SU-DHL-6 (cell line): ENCODE data around the gene RNF225.

Source experiments
- H2AFZ ChIP-seq: fragments of 200-600 bp; sonication (generic); 2 replicates; pipeline ENCODE4 v1.6.1; 2014; ENCODE audit warnings: low read depth, mild to moderate bottlenecking, moderate library complexity, mixed read lengths, antibody characterized with exemption, low read length; ENCODE audit not compliant: severe bottlenecking
- H3F3A ChIP-seq: fragments of 200-600 bp; shearing (Covaris generic); 2 replicates; pipeline ENCODE4 v1.6.0; 2016; ENCODE audit warnings: antibody characterized with exemption, mild to moderate bottlenecking; ENCODE audit not compliant: insufficient read depth
- H3K27ac ChIP-seq: fragments of 200-600 bp; sonication (generic); 2 replicates; pipeline ENCODE4 v1.5.1; 2016; ENCODE audit warnings: low read depth, mild to moderate bottlenecking, low read length, moderate library complexity, mixed read lengths
- H3K27me3 ChIP-seq: fragments of 200-600 bp; sonication (generic), shearing (Covaris generic); 2 replicates; pipeline ENCODE4 v1.6.0; 2014; ENCODE audit warnings: mild to moderate bottlenecking, low read length
- H3K36me3 ChIP-seq: fragments of 200-600 bp; sonication (generic); 2 replicates; pipeline ENCODE4 v1.6.1; 2014; ENCODE audit warnings: mild to moderate bottlenecking, low read length, mixed read lengths
- H3K4me2 ChIP-seq: fragments of 300-600, 200-600 bp; shearing (Covaris generic), sonication (generic); 2 replicates; pipeline ENCODE4 v1.6.0; 2014; ENCODE audit warnings: low read length, low read depth, mild to moderate bottlenecking; ENCODE audit not compliant: poor library complexity, severe bottlenecking
- H3K4me3 ChIP-seq: fragments of 200-600 bp; sonication (generic); 2 replicates; pipeline ENCODE4 v1.5.1; 2014; ENCODE audit warnings: antibody characterized with exemption, low read length, mild to moderate bottlenecking, mixed read lengths; ENCODE audit not compliant: insufficient read depth, poor library complexity, severe bottlenecking
- H3K79me2 ChIP-seq: fragments of 200-600 bp; sonication (generic); 2 replicates; pipeline ENCODE4 v1.6.1; 2014; ENCODE audit warnings: mild to moderate bottlenecking, low read length, moderate library complexity; ENCODE audit not compliant: insufficient read depth
- H3K9ac ChIP-seq: fragments of 200-600 bp; sonication (generic); 2 replicates; pipeline ENCODE4 v1.7.0; 2014; ENCODE audit warnings: mild to moderate bottlenecking, low read length
- H3K9me2 ChIP-seq: fragments of 200-600 bp; sonication (generic); replicated peaks from 2 replicates; pipeline ENCODE4 v1.6.1; 2014; ENCODE audit warnings: low read length; ENCODE audit not compliant: insufficient read depth
- H3K9me3 ChIP-seq: fragments of 200-600 bp; sonication (generic); 2 replicates; pipeline ENCODE4 v1.6.1; 2014; ENCODE audit warnings: low read length, mixed read lengths; ENCODE audit not compliant: insufficient read depth
- H4K20me1 ChIP-seq: fragments of 200-600 bp; sonication (generic); 2 replicates; pipeline ENCODE4 v1.6.1; 2014; ENCODE audit warnings: low read depth, mild to moderate bottlenecking, antibody characterized with exemption, low read length, moderate library complexity, mixed read lengths
- EZH2phosphoT487 ChIP-seq: fragments of 200-600 bp; sonication (generic), shearing (Covaris generic); conservative IDR thresholded peaks from 2 replicates; pipeline ENCODE4 v1.6.1; 2018; ENCODE audit warnings: mild to moderate bottlenecking, antibody characterized with exemption, low read length, moderate library complexity, mixed read lengths
- TF ChIP-seq, protein P1 (sequence below): fragments of 200-600 bp; sonication (generic); IDR thresholded peaks from one replicate; pipeline ENCODE4 v1.5.1; 2017; ENCODE audit warnings: antibody characterized with exemption, mild to moderate bottlenecking, low read length, moderate library complexity; ENCODE audit not compliant: insufficient read depth, poor library complexity, severe bottlenecking

The RNF225 gene

DNA sequence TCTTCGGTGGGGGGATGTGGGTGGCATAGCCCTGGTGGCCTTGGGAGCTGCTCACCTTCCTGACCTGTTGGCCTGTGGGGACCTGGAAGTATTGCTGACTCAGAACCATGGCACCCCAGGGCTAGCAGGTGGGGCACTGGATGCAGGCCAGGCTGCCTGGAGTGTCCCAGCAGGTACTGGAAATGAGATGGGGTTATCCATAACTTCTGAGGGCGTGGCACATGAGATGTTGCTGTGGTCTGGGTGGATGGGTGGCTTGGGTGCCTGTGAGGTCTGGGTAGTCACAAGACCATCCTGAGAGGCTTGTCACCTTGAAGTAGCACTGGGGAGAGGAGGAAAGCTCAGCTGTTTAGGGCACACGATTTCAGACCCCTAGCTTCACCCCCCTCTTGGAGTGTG lies 636 bp upstream of the RNF225 start:
- H3K9ac ChIP-seq = no peak overlapping the region
- no peaks in the 10 kb centered on the region for H3K9me3 ChIP-seq
- H3K36me3 ChIP-seq = peaks cover 11% of the 10 kb centered on the region; the same call in 1 of the 2 replicates
- no peak overlapping the region for H3K27ac ChIP-seq
- no peaks in the 10 kb centered on the region for H3K27me3 ChIP-seq
- no peak overlapping the region for H2AFZ ChIP-seq
- H3K4me3 ChIP-seq = no peak overlapping the region
- no peak overlapping the region for H3K4me2 ChIP-seq
- H3F3A ChIP-seq = peaks cover 5% of the 10 kb centered on the region; the same call in 1 of the 2 replicates
- peaks cover 18% of the 10 kb centered on the region for H3K79me2 ChIP-seq
- peaks cover 18% of the 10 kb centered on the region; the same call in 1 of the 2 replicates for H4K20me1 ChIP-seq
- TF ChIP-seq, protein P1, sequence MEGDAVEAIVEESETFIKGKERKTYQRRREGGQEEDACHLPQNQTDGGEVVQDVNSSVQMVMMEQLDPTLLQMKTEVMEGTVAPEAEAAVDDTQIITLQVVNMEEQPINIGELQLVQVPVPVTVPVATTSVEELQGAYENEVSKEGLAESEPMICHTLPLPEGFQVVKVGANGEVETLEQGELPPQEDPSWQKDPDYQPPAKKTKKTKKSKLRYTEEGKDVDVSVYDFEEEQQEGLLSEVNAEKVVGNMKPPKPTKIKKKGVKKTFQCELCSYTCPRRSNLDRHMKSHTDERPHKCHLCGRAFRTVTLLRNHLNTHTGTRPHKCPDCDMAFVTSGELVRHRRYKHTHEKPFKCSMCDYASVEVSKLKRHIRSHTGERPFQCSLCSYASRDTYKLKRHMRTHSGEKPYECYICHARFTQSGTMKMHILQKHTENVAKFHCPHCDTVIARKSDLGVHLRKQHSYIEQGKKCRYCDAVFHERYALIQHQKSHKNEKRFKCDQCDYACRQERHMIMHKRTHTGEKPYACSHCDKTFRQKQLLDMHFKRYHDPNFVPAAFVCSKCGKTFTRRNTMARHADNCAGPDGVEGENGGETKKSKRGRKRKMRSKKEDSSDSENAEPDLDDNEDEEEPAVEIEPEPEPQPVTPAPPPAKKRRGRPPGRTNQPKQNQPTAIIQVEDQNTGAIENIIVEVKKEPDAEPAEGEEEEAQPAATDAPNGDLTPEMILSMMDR = no peak
- no peak for TF ChIP-seq EZH2phosphoT487
- H3K9me2 ChIP-seq = no peaks in the 10 kb centered on the region

DNA sequence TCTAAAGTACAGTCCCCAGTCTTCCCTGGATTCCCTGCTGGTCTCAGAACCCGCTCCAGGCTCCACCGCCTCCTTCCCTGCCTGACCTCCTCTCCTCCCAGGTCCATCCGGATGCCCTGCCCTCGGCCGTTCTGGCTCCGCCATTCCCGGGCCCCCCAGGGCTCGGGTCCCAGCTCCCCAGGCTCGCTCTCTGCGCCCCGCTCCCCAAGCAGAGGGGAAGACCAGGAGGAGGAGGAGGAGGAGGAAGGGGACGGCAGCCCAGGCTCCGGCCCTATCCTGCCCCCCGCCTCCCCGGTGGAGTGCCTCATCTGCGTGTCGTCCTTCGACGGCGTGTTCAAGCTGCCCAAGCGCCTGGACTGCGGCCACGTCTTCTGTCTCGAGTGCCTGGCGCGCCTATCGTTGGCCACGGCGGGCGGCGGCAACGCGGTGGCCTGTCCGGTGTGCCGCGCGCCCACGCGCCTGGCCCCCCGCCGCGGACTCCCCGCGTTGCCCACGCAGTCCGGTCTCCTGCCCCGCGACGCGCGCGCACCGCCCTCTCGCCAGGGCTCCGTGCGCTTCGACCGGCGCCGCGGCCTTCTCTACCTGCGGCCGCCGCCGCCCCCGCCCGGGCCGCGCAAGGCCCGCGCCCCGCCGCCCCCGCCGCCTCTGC lies 647 bp downstream of the RNF225 start:
- Histone ChIP-seq H3F3A (peaks cover 5% of the 10 kb centered on the region; the same call in 1 of the 2 replicates), H3K4me2 (no peak overlapping the region), H3K79me2 (peaks cover 6% of the 10 kb centered on the region), H3K9ac (no peak overlapping the region), H3K4me3 (no peak overlapping the region), H3K27me3 (no peaks in the 10 kb centered on the region), H3K9me2 (no peaks in the 10 kb centered on the region), H2AFZ (no peak overlapping the region), H3K36me3 (0 out of 2 replicates have a peak, but pooled peaks cover 6% of the 10 kb centered on the region), H4K20me1 (peaks cover 13% of the 10 kb centered on the region; the same call in 1 of the 2 replicates), H3K9me3 (no peaks in the 10 kb centered on the region), H3K27ac (no peak overlapping the region)
- TF ChIP-seq, protein P1 = no peak
- no peak for TF ChIP-seq EZH2phosphoT487

DNA sequence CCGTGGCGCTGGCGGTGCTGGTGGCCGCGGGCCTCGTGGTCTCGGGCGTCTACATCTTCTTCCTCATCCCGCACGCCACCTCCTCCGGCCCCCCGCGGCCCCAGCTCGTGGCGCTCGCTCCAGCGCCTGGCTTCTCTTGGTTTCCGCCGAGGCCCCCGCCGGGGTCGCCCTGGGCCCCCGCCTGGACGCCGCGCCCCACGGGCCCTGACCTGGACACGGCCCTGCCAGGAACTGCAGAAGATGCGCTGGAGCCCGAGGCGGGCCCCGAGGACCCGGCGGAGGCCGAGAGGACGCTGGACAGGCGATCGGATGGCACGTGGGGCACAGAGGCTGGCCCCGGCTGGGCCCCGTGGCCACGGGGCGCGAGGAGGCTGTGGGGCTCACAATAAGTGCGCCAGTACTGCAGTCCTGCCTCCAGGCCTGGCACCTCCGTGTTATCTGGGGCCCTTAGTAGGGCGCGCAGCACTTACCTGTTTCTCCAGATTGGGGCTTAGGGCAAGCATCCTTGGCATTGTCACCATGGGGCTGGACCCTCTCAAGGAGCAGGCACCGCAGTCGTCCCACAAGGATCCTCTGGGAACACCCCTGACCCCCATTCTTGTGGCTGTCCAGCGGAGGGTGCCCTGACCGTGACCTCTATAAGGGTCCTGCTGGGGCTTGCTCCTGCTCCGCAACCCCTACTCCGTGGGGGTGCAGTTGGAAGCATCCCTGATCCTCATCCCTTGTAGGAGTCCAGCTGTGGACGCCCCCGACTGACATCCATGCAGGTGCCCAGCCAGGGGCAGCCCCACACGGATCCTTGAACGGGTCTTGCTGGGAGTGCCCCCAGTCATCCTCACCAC lies 1.5 kb downstream of the RNF225 start:
- Histone ChIP-seq H4K20me1 (peaks cover 13% of the 10 kb centered on the region; the same call in 1 of the 2 replicates), H3F3A (peaks cover 5% of the 10 kb centered on the region; the same call in 1 of the 2 replicates), H2AFZ (no peak overlapping the region), H3K4me2 (no peak overlapping the region), H3K9me3 (no peaks in the 10 kb centered on the region), H3K9me2 (no peaks in the 10 kb centered on the region), H3K9ac (no peak overlapping the region), H3K36me3 (0 out of 2 replicates have a peak, but pooled peaks cover 6% of the 10 kb centered on the region), H3K27me3 (no peaks in the 10 kb centered on the region), H3K79me2 (no peaks in the 10 kb centered on the region; the same call in 1 of the 2 replicates), H3K27ac (no peak overlapping the region), H3K4me3 (no peak overlapping the region)
- TF ChIP-seq, protein P1 = no peak
- no peak for TF ChIP-seq EZH2phosphoT487
